GM23248 (cell line): ENCODE measurements around the gene DLG3.

Experiments used
- EZH2 ChIP-seq: fragments of 200-600 bp; sonication (generic); IDR thresholded peaks from 2 replicates; pipeline ENCODE4 v1.6.1; 2018; ENCODE audit warnings: antibody characterized with exemption, mild to moderate bottlenecking; ENCODE audit not compliant: insufficient read depth, poor library complexity, severe bottlenecking
- EZH2phosphoT487 ChIP-seq: fragments of 200-600 bp; sonication (generic); IDR thresholded peaks from 2 replicates; pipeline ENCODE4 v1.6.1; 2018; ENCODE audit warnings: antibody characterized with exemption, moderate library complexity, mild to moderate bottlenecking, low read depth; ENCODE audit not compliant: insufficient read depth

DNA sequence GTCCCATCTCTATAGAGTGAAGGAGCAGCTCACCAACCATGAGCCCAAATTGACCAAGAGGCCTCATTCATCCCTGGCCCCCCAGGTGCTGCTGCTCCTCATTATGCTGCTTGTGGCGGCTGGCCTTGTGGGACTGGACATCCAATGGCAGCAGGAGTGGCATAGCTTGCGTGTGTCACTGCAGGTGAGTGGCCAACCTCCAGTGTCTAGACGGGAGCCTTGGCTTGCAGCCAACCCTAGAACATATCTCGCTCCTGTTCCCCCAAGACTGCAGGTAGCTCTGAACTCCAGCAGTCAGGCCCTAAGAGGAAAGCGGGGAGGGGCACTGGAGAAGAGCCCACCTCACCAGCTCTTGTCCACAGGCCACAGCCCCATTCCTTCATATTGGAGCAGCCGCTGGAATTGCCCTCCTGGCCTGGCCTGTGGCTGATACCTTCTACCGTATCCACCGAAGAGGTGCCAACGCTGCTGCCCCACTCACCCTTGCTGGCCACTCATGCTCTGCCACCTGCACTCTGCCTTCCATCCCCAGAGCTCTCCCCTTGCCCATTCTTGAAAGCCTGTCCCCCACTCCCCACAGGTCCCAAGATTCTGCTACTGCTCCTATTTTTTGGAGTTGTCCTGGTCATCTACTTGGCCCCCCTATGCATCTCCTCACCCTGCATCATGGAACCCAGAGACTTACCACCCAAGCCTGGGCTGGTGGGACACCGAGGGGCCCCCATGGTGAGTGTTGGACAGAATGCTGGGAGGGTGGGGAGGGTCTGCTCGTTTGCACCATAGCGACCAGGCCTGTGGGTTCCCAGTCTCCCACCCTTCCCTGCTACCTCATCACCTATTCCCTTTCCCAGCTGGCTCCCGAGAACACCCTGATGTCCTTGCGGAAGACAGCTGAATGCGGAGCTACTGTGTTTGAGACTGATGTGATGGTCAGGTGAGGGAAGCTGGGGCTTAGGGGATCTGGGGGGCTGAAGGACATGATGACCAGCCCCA is 18.1 kb upstream of the DLG3 start:
- TF ChIP-seq EZH2 (no peak), EZH2phosphoT487 (no peak)
